Endothelial cell (in vitro differentiated cells): Measurements from ENCODE around the gene SORCS3. TPM values are rescaled to one million over a fixed set of nuclear protein-coding genes. Genes with fewer than 3 reads are reported as not detected.

ENCODE experiments used
- DNase-seq: peaks from one replicate; pipeline ENCODE4 v3.0.0; 2021; ENCODE audit warnings: low spot score
- H3K27ac Mint-ChIP-seq: one replicate; pipeline ENCODE4 v1.8.0; 2021; ENCODE audit warnings: mixed read lengths, inconsistent platforms; ENCODE audit not compliant: unreplicated experiment
- H3K27me3 Mint-ChIP-seq: one replicate; pipeline ENCODE4 v1.8.0; 2021; ENCODE audit warnings: mild to moderate bottlenecking, moderate library complexity, mixed read lengths, inconsistent platforms; ENCODE audit not compliant: unreplicated experiment
- H3K36me3 Mint-ChIP-seq: one replicate; pipeline ENCODE4 v1.8.0; 2021; ENCODE audit warnings: mild to moderate bottlenecking, low read depth, mixed read lengths, inconsistent platforms; ENCODE audit not compliant: unreplicated experiment
- H3K4me1 Mint-ChIP-seq: one replicate; pipeline ENCODE4 v1.8.0; 2021; ENCODE audit warnings: mild to moderate bottlenecking, mixed read lengths, inconsistent platforms; ENCODE audit not compliant: unreplicated experiment
- H3K4me3 Mint-ChIP-seq: one replicate; pipeline ENCODE4 v1.8.0; 2021; ENCODE audit warnings: mild to moderate bottlenecking, mixed read lengths, inconsistent platforms; ENCODE audit not compliant: unreplicated experiment
- H3K9me3 Mint-ChIP-seq: one replicate; pipeline ENCODE4 v1.8.0; 2021; ENCODE audit warnings: mixed read lengths, inconsistent platforms; ENCODE audit not compliant: unreplicated experiment
- CTCF ChIP-seq: fragments of 200-600 bp; sonication (generic); IDR thresholded peaks from one replicate; pipeline ENCODE4 v1.5.0; 2021; ENCODE audit warnings: antibody characterized with exemption; ENCODE audit not compliant: unreplicated experiment
- total RNA-seq: library from RNA; stranded (reverse); fragmentation: NEBNext Ultra II Directional; extraction: Animal tissue kit (Norgen Biotek cat#: 25700); gene quantifications from one replicate; pipeline ENCODE4 v1.2.1, GENCODE V29; 2021; ENCODE audit not compliant: unreplicated experiment

The SORCS3 gene
- total RNA-seq, 1 donor from 2014 or later: not detected

GRCh38 chr10:104925232-104925851 is 284.3 kb downstream of the SORCS3 start:
- Mint-ChIP-seq H3K27me3 (peaks cover 4% of the 10 kb centered on the region), H3K4me1 (no peaks in the 10 kb centered on the region), H3K4me3 (no peak overlapping the region), H3K36me3 (no peaks in the 10 kb centered on the region), H3K27ac (no peak overlapping the region), H3K9me3 (no peaks in the 10 kb centered on the region)
- TF ChIP-seq CTCF: peak; percentile 82
- DNase-seq: peak; percentile 68

- no peaks in the 10 kb centered on the region for H3K4me1 Mint-ChIP-seq
- no peaks in the 10 kb centered on the region for H3K36me3 Mint-ChIP-seq
- H3K4me3 Mint-ChIP-seq: no peak overlapping the region
- H3K9me3 Mint-ChIP-seq: no peaks in the 10 kb centered on the region
- peaks cover 4% of the 10 kb centered on the region for H3K27me3 Mint-ChIP-seq
- TF ChIP-seq CTCF: no peak
- no peak overlapping the region for H3K27ac Mint-ChIP-seq
- DNase-seq: no peak
Observed at GRCh38 chr10:104928734-104929133, 287.6 kb downstream of the SORCS3 start.

- H3K27ac Mint-ChIP-seq: no peak overlapping the region
- H3K9me3 Mint-ChIP-seq: no peaks in the 10 kb centered on the region
- DNase-seq: no peak
- H3K4me3 Mint-ChIP-seq: no peak overlapping the region
- peaks cover 4% of the 10 kb centered on the region for H3K27me3 Mint-ChIP-seq
- no peaks in the 10 kb centered on the region for H3K36me3 Mint-ChIP-seq
- TF ChIP-seq CTCF: no peak
- H3K4me1 Mint-ChIP-seq: no peaks in the 10 kb centered on the region
Observed at GRCh38 chr10:104931612-104932134, 290.6 kb downstream of the SORCS3 start.

GRCh38 chr10:104935656-104936055 is 294.6 kb downstream of the SORCS3 start:
- Mint-ChIP-seq H3K36me3 (no peaks in the 10 kb centered on the region), H3K9me3 (no peaks in the 10 kb centered on the region), H3K4me1 (no peaks in the 10 kb centered on the region), H3K4me3 (no peak overlapping the region), H3K27me3 (no peaks in the 10 kb centered on the region), H3K27ac (no peak overlapping the region)
- no peak for DNase-seq
- TF ChIP-seq CTCF: no peak

- Mint-ChIP-seq H3K27ac (no peak overlapping the region), H3K36me3 (no peaks in the 10 kb centered on the region), H3K27me3 (no peaks in the 10 kb centered on the region), H3K4me1 (no peaks in the 10 kb centered on the region), H3K4me3 (no peak overlapping the region), H3K9me3 (no peaks in the 10 kb centered on the region)
- no peak for DNase-seq
- no peak for TF ChIP-seq CTCF
Observed at GRCh38 chr10:104937567-104937966, 296.5 kb downstream of the SORCS3 start.
